HS-27A (cell line): ENCODE results near the gene SMARCA4.
"Not testable (repeated sequence)": the region's sequence is repeated elsewhere in the genome, so short reads cannot be mapped to it uniquely, and the experiment has no call there.

Experiments
- DNase-seq: peaks from one replicate; pipeline ENCODE4 v3.0.0-alpha.2; 2012; ENCODE audit warnings: low read depth, missing footprints

SMARCA4 gene

GRCh38 chr19:10976131-10976892 is 15.5 kb downstream of the SMARCA4 start:
- DNase-seq = no peak

DNA sequence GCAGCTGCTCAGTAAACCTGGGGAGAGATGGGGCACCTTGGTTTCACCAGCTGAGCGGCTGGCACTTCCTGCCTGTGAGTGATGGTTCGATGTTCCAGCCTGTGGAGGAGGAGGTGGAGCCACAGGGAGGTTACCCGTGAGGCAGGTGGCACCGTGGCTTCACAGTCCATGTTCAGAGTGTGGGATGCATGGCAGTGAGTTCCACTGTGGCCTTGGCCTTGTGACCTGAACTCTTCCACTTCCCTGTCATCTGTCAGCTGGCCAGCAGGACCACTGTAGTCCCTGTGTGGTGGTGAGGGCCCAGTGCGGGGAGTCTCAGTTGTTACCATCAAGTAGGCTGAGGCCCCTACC is 16.9 kb downstream of the SMARCA4 start:
- no peak for DNase-seq

GRCh38 chr19:10979951-10980381 is 19.1 kb downstream of the SMARCA4 start:
- no peak for DNase-seq

DNA sequence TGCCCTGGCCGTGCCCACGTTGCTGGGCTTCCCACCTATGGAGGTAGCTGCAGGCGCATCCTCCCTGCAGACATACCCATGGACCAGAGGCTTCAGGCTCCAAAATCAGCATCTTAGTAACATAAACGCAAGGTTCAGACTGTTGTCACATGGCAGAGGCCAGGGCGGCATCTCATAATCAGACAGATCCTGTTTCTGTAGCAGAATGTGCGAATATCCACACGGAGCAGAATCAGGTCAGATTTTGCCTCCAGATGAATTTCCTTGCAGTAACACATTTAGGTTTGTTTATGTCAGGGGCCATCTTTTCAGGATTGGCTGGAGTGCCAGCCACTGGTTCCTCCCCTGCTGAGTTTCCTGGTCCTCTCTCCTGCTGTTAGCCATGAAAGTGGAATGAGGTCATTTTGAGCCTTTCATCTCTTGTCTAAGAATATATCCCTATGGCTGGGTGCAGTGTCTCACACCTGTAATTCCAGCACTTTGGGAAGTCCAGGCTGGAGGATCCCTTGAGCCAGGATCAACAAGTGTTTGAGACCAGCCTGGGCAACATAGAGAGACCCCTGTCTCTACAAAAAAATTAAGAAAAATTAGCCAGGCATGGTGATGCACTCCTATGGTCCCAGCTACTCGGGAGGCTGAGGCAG is 20.5 kb downstream of the SMARCA4 start:
- DNase-seq = no peak

GRCh38 chr19:10983026-10983425 is 22.2 kb downstream of the SMARCA4 start:
- no peak for DNase-seq

DNA sequence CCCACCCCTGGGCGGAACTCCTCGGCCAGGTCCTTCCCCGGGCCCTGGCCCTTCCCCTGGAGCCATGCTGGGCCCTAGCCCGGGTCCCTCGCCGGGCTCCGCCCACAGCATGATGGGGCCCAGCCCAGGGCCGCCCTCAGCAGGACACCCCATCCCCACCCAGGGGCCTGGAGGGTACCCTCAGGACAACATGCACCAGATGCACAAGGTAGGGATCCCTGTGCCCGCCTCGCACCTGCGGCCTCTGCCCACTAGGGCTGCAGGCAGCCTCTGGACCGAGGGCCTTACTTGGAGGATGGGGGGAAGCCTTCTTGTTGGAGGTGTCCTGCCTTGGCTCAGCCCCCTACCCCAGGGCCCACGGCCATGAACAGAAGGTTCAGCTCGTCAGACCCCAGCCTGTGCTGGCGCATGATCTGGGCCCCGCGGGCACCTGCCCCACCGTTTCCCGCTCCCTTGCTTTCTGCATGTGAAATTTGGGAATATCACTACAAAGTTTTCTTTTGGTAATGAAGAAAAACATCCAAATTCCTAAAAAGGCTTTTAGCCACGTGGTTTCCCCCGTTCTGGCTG is 23.4 kb downstream of the SMARCA4 start:
- no peak for DNase-seq

GRCh38 chr19:10985502-10985901 is 24.7 kb downstream of the SMARCA4 start:
- no peak for DNase-seq

DNA sequence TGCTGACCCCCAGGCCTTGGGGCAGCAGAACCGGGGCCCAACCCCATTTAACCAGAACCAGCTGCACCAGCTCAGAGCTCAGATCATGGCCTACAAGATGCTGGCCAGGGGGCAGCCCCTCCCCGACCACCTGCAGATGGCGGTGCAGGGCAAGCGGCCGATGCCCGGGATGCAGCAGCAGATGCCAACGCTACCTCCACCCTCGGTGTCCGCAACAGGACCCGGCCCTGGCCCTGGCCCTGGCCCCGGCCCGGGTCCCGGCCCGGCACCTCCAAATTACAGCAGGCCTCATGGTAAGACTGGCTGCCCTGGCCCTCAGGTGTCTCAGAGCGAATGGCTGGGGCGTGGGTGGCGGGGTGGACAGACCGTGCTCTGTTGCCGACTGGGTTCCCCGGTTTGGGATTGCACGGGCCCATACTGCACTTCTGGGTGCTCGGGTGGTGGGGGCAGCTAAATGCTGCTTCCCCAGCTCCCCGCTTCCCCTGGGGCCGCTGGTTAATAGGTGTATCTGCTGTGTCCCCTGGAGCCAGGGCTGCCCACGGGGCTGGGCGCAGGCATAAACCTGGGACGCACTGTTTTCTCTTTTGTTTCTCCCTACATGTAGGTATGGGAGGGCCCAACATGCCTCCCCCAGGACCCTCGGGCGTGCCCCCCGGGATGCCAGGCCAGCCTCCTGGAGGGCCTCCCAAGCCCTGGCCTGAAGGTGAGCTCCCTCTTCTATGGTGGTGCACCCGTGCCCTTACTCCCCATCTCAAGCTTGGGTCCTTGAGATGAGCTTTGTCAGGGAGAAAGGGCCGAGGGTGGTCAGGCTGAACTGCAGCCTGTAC is 25.7 kb downstream of the SMARCA4 start:
- DNase-seq = no peak

- DNase-seq = no peak
Measured at GRCh38 chr19:10987571-10988297, 26.9 kb downstream of the SMARCA4 start.

- no peak for DNase-seq
Measured at GRCh38 chr19:10988380-10988779, 27.6 kb downstream of the SMARCA4 start.

- DNase-seq = no peak
Measured at GRCh38 chr19:10988921-10989320, 28.1 kb downstream of the SMARCA4 start.

GRCh38 chr19:10991076-10991475 is 30.2 kb downstream of the SMARCA4 start:
- DNase-seq = no peak

DNA sequence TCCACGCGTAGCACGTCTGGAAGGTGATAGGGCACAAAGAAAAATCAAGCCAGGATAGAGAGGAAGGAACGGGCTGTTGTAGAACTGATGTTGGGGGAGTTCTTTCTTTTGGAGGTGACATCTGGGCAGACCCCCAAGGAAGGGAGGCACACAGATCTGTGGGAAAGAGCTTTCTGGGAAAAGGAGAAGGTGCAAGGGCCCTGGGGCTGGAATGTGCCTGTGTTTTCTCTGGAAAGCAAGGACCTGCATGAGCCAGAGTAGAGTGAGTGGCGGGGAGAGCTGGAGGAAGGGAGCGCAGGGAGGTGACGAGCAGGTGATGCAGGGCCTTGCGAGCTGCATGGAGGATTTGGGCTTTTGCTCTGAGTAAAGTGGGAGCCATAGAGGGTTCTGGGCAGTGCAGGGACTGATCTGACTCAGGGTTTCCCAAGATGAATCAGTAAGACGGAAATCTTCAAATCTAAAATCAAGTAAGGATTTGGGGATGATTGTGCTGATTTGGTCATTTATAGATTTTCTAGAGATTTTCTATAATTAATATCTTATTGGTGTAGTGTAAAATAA is 30.8 kb downstream of the SMARCA4 start:
- no peak for DNase-seq

GRCh38 chr19:10992174-10992573 is 31.3 kb downstream of the SMARCA4 start:
- DNase-seq = not testable (repeated sequence)

DNA sequence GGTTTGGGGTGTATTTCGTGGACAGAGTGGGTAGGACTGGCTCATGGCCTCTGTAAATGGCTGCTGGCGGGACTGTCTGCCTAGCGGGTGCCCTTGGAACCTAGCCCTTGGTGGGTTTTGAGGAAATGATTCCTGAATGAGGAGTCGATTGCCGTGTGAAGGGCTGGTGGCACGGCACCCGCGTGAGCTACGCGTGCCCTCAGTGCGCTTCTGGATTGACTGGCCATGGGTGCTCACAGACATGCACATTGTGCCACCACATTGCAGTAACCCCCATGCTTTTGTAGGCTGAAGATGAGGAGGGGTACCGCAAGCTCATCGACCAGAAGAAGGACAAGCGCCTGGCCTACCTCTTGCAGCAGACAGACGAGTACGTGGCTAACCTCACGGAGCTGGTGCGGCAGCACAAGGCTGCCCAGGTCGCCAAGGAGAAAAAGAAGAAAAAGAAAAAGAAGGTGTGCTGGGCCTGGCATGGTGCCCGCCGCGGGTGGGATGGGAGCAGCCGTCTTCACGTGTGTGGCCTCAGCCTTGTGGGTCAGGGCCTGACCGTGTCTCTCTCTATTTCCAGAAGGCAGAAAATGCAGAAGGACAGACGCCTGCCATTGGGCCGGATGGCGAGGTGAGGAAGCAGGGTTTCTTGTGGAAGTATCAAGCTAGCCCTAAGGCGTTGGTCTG is 35.2 kb downstream of the SMARCA4 start:
- DNase-seq = no peak

DNA sequence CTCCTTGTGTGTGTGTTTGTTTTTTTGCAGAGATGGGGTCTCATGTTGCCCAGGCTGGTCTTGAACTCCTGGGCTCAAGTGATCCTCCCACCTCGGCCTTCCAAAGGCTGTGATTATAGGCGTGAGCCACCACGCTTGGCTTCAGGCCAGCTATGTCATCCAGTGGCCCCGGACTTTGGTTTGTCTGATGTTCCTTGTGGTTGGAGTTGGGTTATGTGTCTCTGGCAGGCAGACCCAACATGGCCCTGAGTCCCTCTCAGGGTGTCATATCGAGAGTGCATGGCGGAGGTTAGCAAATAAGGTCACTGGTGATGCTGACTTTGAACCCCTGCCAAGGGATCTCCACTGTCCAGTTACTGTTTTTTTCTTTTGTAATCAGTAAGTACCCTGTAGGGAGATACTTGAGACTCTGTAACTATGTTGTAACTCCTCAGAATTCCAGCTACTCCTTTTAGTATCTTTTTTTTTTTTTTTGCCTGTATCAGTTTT is 37.3 kb downstream of the SMARCA4 start:
- DNase-seq = no peak

DNA sequence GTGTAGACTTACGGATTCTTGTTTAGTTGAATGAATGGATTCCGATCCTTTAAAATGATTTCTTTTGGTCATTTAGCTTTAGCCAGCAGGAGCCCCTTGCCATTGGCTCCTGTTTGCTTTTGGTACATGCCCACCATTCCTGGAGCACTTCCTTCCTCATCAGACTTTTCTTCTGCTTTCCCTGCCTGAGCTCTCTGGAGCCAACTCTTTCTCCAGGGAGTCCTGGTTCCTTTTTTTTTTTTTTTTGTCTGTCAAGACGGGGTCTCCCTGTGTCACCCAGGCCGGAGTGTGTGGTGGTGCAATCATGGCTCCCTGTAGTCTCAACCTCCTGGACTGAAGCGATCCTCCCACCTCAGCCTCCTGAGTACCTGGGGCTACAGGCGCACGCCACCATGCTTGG is 37.8 kb downstream of the SMARCA4 start:
- no peak for DNase-seq

GRCh38 chr19:11005521-11005920 is 44.7 kb downstream of the SMARCA4 start:
- DNase-seq = no peak

DNA sequence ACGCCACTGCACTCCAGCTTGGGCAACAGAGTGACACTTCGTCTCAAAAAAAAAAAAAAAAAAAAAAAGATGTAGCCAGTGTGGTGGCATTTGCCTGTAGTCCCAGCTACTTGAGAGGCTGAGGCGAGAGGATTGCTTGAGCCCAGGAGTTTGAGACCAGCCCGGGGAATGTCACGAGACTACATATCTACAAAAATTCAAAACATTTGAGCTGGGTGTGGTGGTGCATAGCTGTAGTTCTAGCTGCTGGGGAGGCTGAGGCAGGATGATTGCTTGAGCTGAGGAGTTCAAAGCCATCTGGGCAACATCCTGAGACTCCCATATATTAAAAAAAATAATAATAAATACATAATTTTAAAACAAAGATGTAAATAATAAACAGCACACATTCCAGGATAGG is 46.6 kb downstream of the SMARCA4 start:
- DNase-seq = no peak

DNA sequence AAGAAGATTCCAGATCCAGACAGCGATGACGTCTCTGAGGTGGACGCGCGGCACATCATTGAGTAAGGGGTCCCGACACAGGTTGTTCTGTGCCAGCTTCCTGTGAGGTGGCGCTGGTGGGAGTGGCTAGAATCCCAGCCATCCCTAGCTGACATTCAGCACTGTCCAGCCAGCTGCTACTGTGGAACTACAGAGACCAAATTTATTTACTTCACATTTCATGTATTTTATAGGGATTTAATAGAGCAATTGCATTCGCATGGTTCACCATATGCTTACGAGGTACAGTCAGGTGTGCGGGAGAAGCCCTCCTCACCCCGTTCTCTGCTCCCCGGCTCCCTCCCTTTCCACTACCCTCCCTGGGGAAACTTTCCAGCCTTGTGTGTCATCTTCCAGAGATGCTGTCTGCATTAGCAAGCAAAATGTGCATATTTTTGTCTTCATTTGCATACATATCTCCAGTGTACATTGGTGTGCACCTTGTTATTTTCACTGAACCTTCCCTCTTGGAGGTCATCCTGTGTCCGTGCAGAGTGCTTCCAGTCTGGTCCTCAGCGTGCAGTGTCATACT is 47.2 kb downstream of the SMARCA4 start:
- no peak for DNase-seq
